ENCODE results near the gene TMEM248.

GRCh38 chr7:66974986-66975590 is 54.1 kb downstream of the TMEM248 start:
- no peak for TF ChIP-seq POLR2AphosphoS5 (IDR thresholded peaks at IDR 0.05)
- TF ChIP-seq CTCF (IDR thresholded peaks at IDR 0.05), result no peak
- TF ChIP-seq POLR2A (IDR thresholded peaks at IDR 0.05), result no peak
- no peak for TF ChIP-seq EP300 (IDR thresholded peaks at IDR 0.05; ENCODE audit: low read depth)
